Effector memory CD8-positive, alpha-beta T cell (primary cell): ENCODE results near the gene P4HB.

Experiments
- ATAC-seq: fragments of 150-1000 bp; cut with Tn5 transposase; replicated peaks from 2 replicates; pipeline ENCODE4 v1.10.0; 2021; ENCODE audit warnings: mild to moderate bottlenecking, moderate library complexity
- DNase-seq, 3 experiments: peaks; one replicate each; pipeline ENCODE4 v3.0.0; 2021
- H3K27ac Mint-ChIP-seq, 2 donors: one replicate each; pipeline ENCODE4 v1.8.0; 2022; ENCODE audit warnings: mild to moderate bottlenecking in 2 of 2, mixed read lengths in 2 of 2, moderate library complexity in 2 of 2
- H3K27me3 Mint-ChIP-seq, 2 donors: one replicate each; pipeline ENCODE4 v1.8.0; 2022; ENCODE audit warnings: mixed read lengths in 2 of 2
- H3K36me3 Mint-ChIP-seq: one replicate; pipeline ENCODE4 v1.8.0; 2022; ENCODE audit warnings: mild to moderate bottlenecking, moderate library complexity, mixed read lengths; ENCODE audit not compliant: insufficient read depth
- H3K4me1 Mint-ChIP-seq, 2 donors: one replicate each; pipeline ENCODE4 v1.8.0; 2022; ENCODE audit warnings: low read depth in 2 of 2, mixed read lengths in 2 of 2
- H3K4me3 Mint-ChIP-seq, 2 donors: one replicate each; pipeline ENCODE4 v1.8.0; 2022; ENCODE audit warnings: mild to moderate bottlenecking in 2 of 2, mixed read lengths in 2 of 2, moderate library complexity in 2 of 2
- H3K9me3 Mint-ChIP-seq, 2 donors: one replicate each; pipeline ENCODE4 v1.8.0; 2022; ENCODE audit warnings: mixed read lengths in 2 of 2

The P4HB gene

DNA sequence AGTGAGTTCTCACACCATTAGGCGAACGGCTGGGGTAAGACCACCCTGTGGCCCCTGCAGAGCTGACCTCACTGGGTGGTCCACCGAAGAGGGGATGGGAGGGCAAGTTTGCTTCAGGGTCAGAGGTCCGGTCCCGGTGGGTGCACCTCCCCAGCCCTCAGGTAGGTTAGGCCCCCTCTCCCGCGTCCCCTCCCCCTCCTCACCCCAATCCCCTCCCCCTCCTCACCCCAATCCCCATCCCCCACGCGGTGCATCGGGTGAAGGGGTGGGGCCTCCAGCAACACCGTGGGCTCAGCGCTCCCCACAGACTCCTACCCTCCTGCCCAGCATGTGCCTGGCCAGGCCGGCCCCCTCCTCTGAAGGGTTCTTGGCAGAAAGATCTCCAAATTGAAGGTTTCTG, 40.6 kb downstream of the P4HB start:
- peaks cover 2% of the 10 kb centered on the region for H3K36me3 Mint-ChIP-seq
- H3K27me3 Mint-ChIP-seq, result no peaks in the 10 kb centered on the region
- ATAC-seq (no peak), DNase-seq (no peak)
- H3K4me1 Mint-ChIP-seq, result no peaks in the 10 kb centered on the region
- H3K9me3 Mint-ChIP-seq, result no peaks in the 10 kb centered on the region
- H3K4me3 Mint-ChIP-seq, result no peak overlapping the region
- no peak overlapping the region for H3K27ac Mint-ChIP-seq

DNA sequence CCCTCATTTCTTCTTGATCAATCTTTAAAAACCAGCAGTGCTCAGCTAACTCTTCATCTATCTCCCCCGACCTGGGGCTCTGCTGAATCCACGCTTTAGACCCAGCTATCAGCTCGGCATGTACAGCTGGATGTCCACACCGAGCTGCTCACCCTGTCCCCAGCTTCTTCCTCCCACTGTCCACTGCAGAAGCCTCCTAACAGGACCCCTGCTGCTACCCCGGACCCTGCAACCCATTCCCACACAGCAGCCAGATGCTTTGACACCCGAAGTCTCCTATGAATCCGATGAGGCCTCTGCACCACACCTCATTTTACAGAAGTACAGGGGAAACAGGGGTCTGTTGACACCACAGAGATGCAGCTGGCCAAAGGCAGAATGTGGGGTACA, 42.6 kb downstream of the P4HB start:
- peaks cover 2% of the 10 kb centered on the region for H3K36me3 Mint-ChIP-seq
- ATAC-seq (no peak), DNase-seq (no peak)
- no peak overlapping the region for H3K4me3 Mint-ChIP-seq
- H3K27me3 Mint-ChIP-seq, result no peaks in the 10 kb centered on the region
- H3K9me3 Mint-ChIP-seq, result no peaks in the 10 kb centered on the region
- H3K27ac Mint-ChIP-seq, result no peak overlapping the region
- H3K4me1 Mint-ChIP-seq, result no peaks in the 10 kb centered on the region

DNA sequence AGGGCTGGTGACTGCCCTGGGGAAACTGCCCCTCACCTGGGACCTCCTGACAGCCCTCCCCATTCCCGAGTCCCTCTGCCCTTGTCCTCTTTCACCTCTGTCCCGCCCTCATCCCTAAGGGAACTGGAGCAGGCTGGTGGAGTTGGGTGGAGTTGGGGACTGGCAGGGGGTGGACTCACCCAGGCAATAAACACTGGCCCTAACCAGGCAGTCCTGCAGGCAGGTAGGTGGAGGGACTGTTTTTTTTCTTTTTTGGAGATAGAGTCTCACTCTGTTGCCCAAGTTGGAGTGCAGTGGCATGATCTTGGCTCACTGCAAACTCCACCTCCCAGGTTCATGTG, 44.7 kb downstream of the P4HB start:
- no peak for ATAC-seq
- Mint-ChIP-seq H3K27ac (no peak overlapping the region), H3K4me3 (no peak overlapping the region), H3K36me3 (no peaks in the 10 kb centered on the region), H3K27me3 (peaks cover 0 to 4% of the 10 kb centered on the region in 2 donors), H3K4me1 (no peaks in the 10 kb centered on the region), H3K9me3 (no peaks in the 10 kb centered on the region)
- DNase-seq, result no peak

DNA sequence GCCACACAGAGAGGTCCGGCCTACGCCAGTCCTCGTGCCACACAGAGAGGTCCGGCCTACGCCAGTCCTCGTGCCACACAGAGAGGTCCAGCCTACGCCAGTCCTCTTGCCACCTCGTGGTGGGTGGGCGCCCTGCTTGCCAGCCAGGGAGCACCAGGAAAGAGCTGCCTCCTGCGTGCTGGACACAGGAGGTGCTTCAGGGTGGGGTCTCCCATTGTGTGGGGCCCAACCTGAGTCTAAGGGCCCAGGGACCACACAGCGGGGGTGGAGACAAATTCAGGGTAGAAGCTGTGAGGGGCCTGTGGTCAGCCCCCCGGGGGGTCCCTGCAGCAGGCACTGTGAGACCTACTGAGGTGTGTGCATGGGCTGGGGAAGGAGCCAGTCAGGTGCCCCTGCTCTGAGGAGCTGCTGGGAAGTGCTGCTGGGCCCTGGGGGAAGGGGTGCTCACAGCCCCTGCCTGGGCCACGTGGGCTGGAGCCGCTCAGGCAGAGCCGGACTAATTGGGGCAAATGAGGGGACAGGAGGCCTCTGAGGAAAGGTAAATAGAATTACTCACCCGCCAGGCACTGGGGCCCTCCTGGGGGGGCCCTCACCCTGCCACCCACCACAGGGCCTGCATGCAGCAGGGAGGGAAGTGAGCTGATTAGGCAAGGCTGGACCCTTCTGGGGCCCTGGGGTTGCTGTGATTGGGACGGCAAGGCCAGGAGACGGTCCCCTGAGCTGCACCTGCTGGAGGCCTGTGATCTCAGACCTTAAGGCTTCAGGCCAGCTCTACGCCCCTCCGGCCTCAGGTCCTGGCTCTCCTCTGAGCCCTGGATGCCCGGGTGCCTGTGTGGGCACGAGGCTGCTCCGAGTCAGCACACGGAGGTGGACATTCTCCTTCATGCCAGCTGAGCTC, 45.3 kb downstream of the P4HB start:
- Mint-ChIP-seq H3K36me3 (no peaks in the 10 kb centered on the region), H3K27me3 (peaks cover 3 to 10% of the 10 kb centered on the region in 2 donors), H3K4me1 (no peaks in the 10 kb centered on the region), H3K9me3 (no peaks in the 10 kb centered on the region), H3K4me3 (no peak overlapping the region), H3K27ac (no peak overlapping the region)
- no peak for DNase-seq
- no peak for ATAC-seq

DNA sequence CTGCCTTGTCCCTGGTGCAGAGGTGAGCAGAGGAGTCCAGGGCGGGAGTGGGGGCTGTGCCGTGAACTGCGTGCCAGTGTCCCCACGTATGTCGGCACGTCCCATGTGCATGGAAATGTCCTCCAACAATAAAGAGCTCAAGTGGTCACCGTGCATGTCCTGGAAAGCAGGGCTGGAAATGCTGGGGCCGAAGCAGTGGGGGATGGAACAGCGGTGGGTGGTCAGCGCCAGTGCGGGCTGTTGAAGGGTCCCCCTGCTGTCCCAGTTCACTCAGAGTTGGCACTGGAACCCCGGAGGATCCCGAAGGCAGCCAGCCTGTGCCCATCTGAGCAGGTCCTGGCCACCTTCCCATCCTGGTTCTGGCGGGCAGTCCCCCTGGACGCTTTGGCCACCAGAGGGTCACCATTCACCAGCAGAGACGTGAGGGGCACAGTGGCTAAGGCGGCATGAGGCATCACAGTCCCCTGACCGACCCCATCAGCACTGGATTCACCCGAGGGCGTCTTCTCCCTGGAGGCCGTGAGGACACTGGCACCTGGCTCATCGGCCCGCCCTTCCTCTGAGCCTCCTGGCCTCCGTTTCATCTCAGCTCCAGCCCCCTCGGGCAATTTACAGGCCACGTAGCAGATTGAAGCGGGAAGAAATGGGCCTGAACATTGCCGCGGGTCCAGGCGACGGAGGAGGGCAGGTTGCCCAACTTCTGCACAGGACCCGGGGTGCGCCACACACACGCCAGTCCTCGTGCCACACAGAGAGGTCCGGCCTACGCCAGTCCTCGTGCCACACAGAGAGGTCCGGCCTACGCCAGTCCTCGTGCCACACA, 46.3 kb downstream of the P4HB start:
- H3K27me3 Mint-ChIP-seq, result peaks cover 13 to 19% of the 10 kb centered on the region in 2 donors
- DNase-seq (no peak), ATAC-seq (no peak)
- peaks cover 2% of the 10 kb centered on the region for H3K36me3 Mint-ChIP-seq
- no peaks in the 10 kb centered on the region for H3K9me3 Mint-ChIP-seq
- H3K4me3 Mint-ChIP-seq, result no peak overlapping the region
- peaks cover 0 to 2% of the 10 kb centered on the region in 2 donors for H3K4me1 Mint-ChIP-seq
- no peak overlapping the region for H3K27ac Mint-ChIP-seq

DNA sequence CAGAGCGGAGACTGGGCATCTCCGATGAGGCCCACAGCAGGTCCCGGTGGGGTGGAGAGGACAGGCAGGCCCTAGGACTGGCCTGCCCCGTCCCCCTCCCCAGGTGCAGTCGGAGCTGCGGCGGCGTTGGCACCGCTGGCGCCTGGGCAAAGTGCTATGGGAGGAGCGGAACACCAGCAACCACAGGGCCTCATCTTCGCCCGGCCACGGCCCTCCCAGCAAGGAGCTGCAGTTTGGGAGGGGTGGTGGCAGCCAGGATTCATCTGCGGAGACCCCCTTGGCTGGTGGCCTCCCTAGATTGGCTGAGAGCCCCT, 47.0 kb downstream of the P4HB start:
- H3K9me3 Mint-ChIP-seq, result no peaks in the 10 kb centered on the region
- peaks cover 3% of the 10 kb centered on the region for H3K36me3 Mint-ChIP-seq
- no peak for ATAC-seq
- no peak overlapping the region for H3K4me3 Mint-ChIP-seq
- no peak overlapping the region for H3K27ac Mint-ChIP-seq
- H3K4me1 Mint-ChIP-seq, result peaks cover 0 to 2% of the 10 kb centered on the region in 2 donors
- peaks cover 17 to 26% of the 10 kb centered on the region in 2 donors for H3K27me3 Mint-ChIP-seq
- no peak for DNase-seq

DNA sequence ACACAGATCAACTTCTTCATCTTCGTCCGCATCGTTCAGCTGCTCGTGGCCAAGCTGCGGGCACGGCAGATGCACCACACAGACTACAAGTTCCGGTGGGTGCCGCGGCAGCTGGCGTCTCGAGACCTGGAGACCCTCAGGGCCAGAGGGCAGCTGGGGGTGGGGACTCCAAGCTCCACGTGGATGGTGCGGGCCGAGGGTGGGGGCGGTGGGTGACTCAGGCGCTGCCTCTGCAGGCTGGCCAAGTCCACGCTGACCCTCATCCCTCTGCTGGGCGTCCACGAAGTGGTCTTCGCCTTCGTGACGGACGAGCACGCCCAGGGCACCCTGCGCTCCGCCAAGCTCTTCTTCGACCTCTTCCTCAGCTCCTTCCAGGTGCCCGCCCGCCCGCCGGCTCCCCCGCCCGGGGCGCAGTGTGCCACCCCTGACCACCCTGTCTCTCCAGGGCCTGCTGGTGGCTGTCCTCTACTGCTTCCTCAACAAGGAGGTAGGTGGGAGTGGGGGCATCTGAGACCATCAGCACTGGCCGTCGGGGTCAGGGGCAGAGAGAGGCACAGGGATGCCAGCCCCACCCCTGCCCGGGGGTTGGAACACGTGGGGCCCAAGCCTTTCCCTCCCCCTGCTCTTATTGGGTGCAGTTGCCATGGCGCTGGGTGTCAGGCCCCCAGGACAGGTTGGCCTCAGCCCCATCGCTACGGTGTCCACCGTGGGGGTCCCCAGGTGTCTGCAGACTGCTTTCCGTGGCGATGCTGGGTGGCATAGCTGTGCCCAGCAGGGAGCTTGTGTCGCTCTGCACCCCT, 47.6 kb downstream of the P4HB start:
- Mint-ChIP-seq H3K36me3 (peaks cover 3% of the 10 kb centered on the region), H3K4me3 (no peak overlapping the region), H3K4me1 (peaks cover 0 to 2% of the 10 kb centered on the region in 2 donors), H3K27ac (no peak overlapping the region), H3K27me3 (peaks cover 17 to 31% of the 10 kb centered on the region in 2 donors), H3K9me3 (no peaks in the 10 kb centered on the region)
- no peak for ATAC-seq
- DNase-seq, result no peak

DNA sequence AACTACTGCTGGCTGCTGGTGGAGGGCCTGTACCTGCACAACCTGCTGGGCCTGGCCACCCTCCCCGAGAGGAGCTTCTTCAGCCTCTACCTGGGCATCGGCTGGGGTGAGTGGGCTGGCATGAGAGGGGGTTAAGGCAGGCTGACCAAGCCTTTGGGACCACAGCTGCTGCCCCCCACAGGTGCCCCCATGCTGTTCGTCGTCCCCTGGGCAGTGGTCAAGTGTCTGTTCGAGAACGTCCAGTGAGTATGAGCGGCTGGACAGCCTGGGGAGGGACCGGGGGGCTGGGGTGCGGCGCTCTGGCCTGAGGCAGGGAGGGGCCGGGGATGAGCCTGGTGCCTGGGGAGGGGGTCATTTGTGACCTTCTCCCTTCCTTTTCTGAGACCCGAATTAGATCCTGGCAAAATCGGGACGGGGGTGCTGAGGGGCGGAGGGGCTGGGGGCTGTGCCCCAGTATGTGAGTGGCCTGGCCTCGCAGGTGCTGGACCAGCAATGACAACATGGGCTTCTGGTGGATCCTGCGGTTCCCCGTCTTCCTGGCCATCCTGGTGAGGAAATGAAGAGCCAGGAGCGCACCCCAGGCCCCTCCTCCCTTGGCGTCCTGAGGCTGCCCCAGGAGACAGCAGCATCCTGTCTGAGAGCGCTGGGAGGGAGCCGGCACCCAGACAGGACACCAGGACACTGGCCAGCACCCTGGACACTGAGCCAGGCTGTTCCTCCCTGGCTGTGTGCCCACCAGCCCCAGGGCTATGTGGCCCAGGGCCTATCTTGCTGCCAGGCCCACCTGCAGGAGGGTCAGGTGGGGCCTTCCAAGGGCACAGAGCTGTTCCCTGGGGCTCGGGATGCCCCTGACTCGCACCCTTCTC, 48.4 kb downstream of the P4HB start:
- Mint-ChIP-seq H3K4me1 (peaks cover 0 to 2% of the 10 kb centered on the region in 2 donors), H3K27me3 (peaks cover 17 to 40% of the 10 kb centered on the region in 2 donors), H3K36me3 (peaks cover 3% of the 10 kb centered on the region), H3K4me3 (no peak overlapping the region), H3K9me3 (no peaks in the 10 kb centered on the region), H3K27ac (no peak overlapping the region)
- ATAC-seq (no peak), DNase-seq (no peak)

DNA sequence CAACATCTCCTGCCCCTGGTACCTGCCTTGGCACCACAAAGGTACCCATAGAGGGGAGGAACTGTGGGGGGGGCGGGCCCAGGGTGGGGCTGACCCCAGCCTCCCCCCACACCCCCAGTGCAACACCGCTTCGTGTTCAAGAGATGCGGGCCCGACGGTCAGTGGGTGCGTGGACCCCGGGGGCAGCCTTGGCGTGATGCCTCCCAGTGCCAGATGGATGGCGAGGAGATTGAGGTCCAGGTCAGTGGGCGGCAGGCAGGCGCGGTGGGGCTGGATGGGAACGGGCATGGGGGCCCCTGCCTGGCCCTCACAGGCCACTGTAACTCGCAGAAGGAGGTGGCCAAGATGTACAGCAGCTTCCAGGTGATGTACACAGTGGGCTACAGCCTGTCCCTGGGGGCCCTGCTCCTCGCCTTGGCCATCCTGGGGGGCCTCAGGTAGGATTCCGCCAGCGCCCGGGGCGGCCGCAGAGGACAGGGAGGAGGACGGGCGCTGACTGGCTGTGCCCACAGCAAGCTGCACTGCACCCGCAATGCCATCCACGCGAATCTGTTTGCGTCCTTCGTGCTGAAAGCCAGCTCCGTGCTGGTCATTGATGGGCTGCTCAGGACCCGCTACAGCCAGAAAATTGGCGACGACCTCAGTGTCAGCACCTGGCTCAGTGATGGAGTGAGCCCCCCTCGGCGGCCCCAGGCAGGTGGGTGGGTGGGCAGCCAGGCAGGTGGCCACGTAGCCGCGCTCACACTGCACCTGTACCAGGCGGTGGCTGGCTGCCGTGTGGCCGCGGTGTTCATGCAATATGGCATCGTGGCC, 49.2 kb downstream of the P4HB start:
- peaks cover 5% of the 10 kb centered on the region for H3K36me3 Mint-ChIP-seq
- no peak overlapping the region for H3K4me3 Mint-ChIP-seq
- ATAC-seq (no peak), DNase-seq (no peak)
- no peaks in the 10 kb centered on the region for H3K9me3 Mint-ChIP-seq
- H3K27ac Mint-ChIP-seq, result no peak overlapping the region
- peaks cover 0 to 2% of the 10 kb centered on the region in 2 donors for H3K4me1 Mint-ChIP-seq
- peaks cover 17 to 48% of the 10 kb centered on the region in 2 donors for H3K27me3 Mint-ChIP-seq

DNA sequence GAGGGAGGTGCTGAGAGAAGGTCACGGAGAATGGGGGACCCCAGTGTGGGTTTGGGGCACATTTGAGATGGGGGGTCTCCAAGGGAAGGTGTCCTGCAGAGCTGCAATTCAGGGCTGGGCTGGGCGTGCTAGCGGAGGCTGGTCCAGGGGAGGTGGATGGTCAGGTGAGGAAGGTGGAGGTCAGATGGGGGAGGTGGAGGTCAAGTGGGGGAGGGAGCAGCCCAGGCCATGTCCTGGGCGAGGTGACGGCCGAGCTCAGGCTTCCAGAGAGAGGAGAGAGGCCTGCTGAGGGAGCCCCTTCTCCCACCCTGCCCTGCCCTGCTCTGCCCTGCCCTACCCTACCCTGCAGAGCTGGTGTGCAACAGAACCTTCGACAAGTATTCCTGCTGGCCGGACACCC, 49.9 kb downstream of the P4HB start:
- Mint-ChIP-seq H3K27me3 (peaks cover 17 to 53% of the 10 kb centered on the region in 2 donors), H3K4me3 (no peak overlapping the region), H3K9me3 (no peaks in the 10 kb centered on the region), H3K4me1 (peaks cover 0 to 2% of the 10 kb centered on the region in 2 donors), H3K27ac (peak overlapping the region in 1 of 2 donors; percentile 29), H3K36me3 (peaks cover 6% of the 10 kb centered on the region)
- ATAC-seq, result no peak
- no peak for DNase-seq

DNA sequence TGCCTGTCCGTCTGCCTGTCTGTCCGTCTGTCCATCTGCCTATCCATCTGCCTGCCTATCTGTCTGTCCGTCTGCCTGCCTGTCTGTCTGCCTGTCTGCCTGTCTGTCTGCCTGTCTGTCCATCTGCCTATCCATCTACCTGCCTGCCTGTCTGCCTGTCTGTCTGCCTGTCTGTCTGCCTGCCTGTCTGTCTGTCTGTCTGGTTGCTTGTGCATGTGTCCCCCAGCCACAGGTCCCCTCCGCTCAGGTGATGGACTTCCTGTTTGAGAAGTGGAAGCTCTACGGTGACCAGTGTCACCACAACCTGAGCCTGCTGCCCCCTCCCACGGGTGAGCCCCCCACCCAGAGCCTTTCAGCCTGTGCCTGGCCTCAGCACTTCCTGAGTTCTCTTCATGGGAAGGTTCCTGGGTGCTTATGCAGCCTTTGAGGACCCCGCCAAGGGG, 50.8 kb downstream of the P4HB start:
- no peaks in the 10 kb centered on the region for H3K9me3 Mint-ChIP-seq
- H3K27ac Mint-ChIP-seq, result no peak overlapping the region
- no peak overlapping the region for H3K4me3 Mint-ChIP-seq
- H3K27me3 Mint-ChIP-seq, result peaks cover 17 to 61% of the 10 kb centered on the region in 2 donors
- ATAC-seq (no peak), DNase-seq (no peak)
- H3K36me3 Mint-ChIP-seq, result peaks cover 6% of the 10 kb centered on the region
- H3K4me1 Mint-ChIP-seq, result peaks cover 0 to 2% of the 10 kb centered on the region in 2 donors
